ENCODE measurements around the gene FLT1. TPM values are rescaled to one million over a fixed set of nuclear protein-coding genes. Genes with fewer than 3 reads are reported as not detected.

Gene FLT1
- total RNA-seq, 1 experiment from 2014 or later, result 0.25 TPM

GRCh38 chr13:28505543-28506135 lies 10.7 kb upstream of the FLT1 start:
- TF ChIP-seq EZH2phosphoT487 (IDR thresholded peaks at IDR 0.05; ENCODE audit: borderline replicate concordance) (no peak), ATF3 (IDR thresholded peaks at IDR 0.05) (no peak), CEBPB (IDR thresholded peaks at IDR 0.05; ENCODE audit: low read depth) (no peak)
- no peak overlapping the region for H2AFZ ChIP-seq (ENCODE audit: low read depth, low read length, poor library complexity, severe bottlenecking)
- ChIA-PET RAD21 (ENCODE audit: low non-redundant PET in 1 of 2, low total read pairs in 2 of 2, uncharacterized antibody in 2 of 2, unreplicated experiment in 2 of 2) (no interaction called here), CTCF (no interaction called here), POLR2A (no interaction called here)
- H3K9me3 ChIP-seq (ENCODE audit: control insufficient read depth in 1 of 2, insufficient read depth in 1 of 2, low read depth in 1 of 2, low read length in 2 of 2), result no peaks in the 10 kb centered on the region
- H3K79me2 ChIP-seq (ENCODE audit: insufficient read depth, low read length), result no peaks in the 10 kb centered on the region
- no peaks in the 10 kb centered on the region for H3K9me2 ChIP-seq (ENCODE audit: insufficient read depth)
- no peaks in the 10 kb centered on the region for H3K27me3 ChIP-seq (ENCODE audit: insufficient read depth, low read length)
- H4K20me1 ChIP-seq (ENCODE audit: insufficient read depth), result no peaks in the 10 kb centered on the region
- H3K4me2 ChIP-seq (ENCODE audit: low read length), result no peak overlapping the region
- H3K27ac ChIP-seq (ENCODE audit: low read depth, low read length), result no peak overlapping the region
- no peak for DNase-seq (ENCODE audit: low read depth, low spot score)
- H3K9ac ChIP-seq (ENCODE audit: low read length), result no peak overlapping the region
- ATAC-seq, result no peak
- H3K4me3 ChIP-seq (replicated peaks in 1 of 2; ENCODE audit: low read depth in 1 of 2, low read length in 2 of 2), result no peak overlapping the region
- BruUV-seq (replicated peaks), result no TSS peak
- H3K36me3 ChIP-seq (ENCODE audit: control insufficient read depth in 1 of 2, insufficient read depth in 2 of 2, low read length in 2 of 2), result no peaks in the 10 kb centered on the region
- intact Hi-C loops (cut with micrococcal nuclease), result no loop called here
- no peaks in the 10 kb centered on the region for H3K4me1 ChIP-seq (ENCODE audit: control insufficient read depth in 1 of 2, insufficient read depth in 2 of 2, low read length in 2 of 2)

- no peaks in the 10 kb centered on the region for H3K9me3 ChIP-seq (ENCODE audit: control insufficient read depth in 1 of 2, insufficient read depth in 1 of 2, low read depth in 1 of 2, low read length in 2 of 2)
- no peak overlapping the region for H2AFZ ChIP-seq (ENCODE audit: low read depth, low read length, poor library complexity, severe bottlenecking)
- H3K9me2 ChIP-seq (ENCODE audit: insufficient read depth), result no peaks in the 10 kb centered on the region
- H3K27ac ChIP-seq (ENCODE audit: low read depth, low read length), result no peak overlapping the region
- ATAC-seq (no peak), DNase-seq (ENCODE audit: low read depth, low spot score) (no peak)
- POLR2A ChIA-PET, result no interaction called here
- H3K9ac ChIP-seq (ENCODE audit: low read length), result no peak overlapping the region
- CTCF ChIA-PET, result no interaction called here
- no peaks in the 10 kb centered on the region for H4K20me1 ChIP-seq (ENCODE audit: insufficient read depth)
- no peaks in the 10 kb centered on the region for H3K4me1 ChIP-seq (ENCODE audit: control insufficient read depth in 1 of 2, insufficient read depth in 2 of 2, low read length in 2 of 2)
- no peaks in the 10 kb centered on the region for H3K79me2 ChIP-seq (ENCODE audit: insufficient read depth, low read length)
- no peaks in the 10 kb centered on the region for H3K27me3 ChIP-seq (ENCODE audit: insufficient read depth, low read length)
- H3K36me3 ChIP-seq (ENCODE audit: control insufficient read depth in 1 of 2, insufficient read depth in 2 of 2, low read length in 2 of 2), result no peaks in the 10 kb centered on the region
- BruUV-seq (replicated peaks), result no TSS peak
- H3K4me2 ChIP-seq (ENCODE audit: low read length), result no peak overlapping the region
- no peak overlapping the region for H3K4me3 ChIP-seq (replicated peaks in 1 of 2; ENCODE audit: low read depth in 1 of 2, low read length in 2 of 2)
- intact Hi-C loops (cut with micrococcal nuclease), result no loop called here
- RAD21 ChIA-PET (ENCODE audit: low non-redundant PET in 1 of 2, low total read pairs in 2 of 2, uncharacterized antibody in 2 of 2, unreplicated experiment in 2 of 2), result no interaction called here
- TF ChIP-seq YY1 (IDR thresholded peaks at IDR 0.05; ENCODE audit: extremely low read depth, insufficient replicate concordance, low read depth, low read length), result no peak
- no peak for TF ChIP-seq CTCF (IDR thresholded peaks at IDR 0.05 in 2 of 3, conservative IDR thresholded peaks at IDR 0.05 in 1 of 3; ENCODE audit: borderline replicate concordance in 1 of 3, insufficient read depth in 1 of 3, low read depth in 2 of 3, low read length in 2 of 3)
- no peak for TF ChIP-seq SIN3A (IDR thresholded peaks at IDR 0.05; ENCODE audit: low read depth)
- TF ChIP-seq ZBTB33 (IDR thresholded peaks at IDR 0.05; ENCODE audit: extremely low read depth, insufficient replicate concordance, low read length), result no peak
- TF ChIP-seq REST (IDR thresholded peaks at IDR 0.05; ENCODE audit: low read depth), result no peak
- TF ChIP-seq ELF1 (IDR thresholded peaks at IDR 0.05; ENCODE audit: borderline replicate concordance, low read depth), result no peak
- TF ChIP-seq EGR1 (IDR thresholded peaks at IDR 0.05; ENCODE audit: low read depth), result no peak
Observed at GRCh38 chr13:28503182-28503967, 8.4 kb upstream of the FLT1 start.
